SJSA1 (cell line): Measurements from ENCODE around the gene LAS1L. TPM values are rescaled to one million over a fixed set of nuclear protein-coding genes. Genes with fewer than 3 reads are reported as not detected.
"Not testable (repeated sequence)": the region's sequence is repeated elsewhere in the genome, so short reads cannot be mapped to it uniquely, and the experiment has no call there.

Source experiments
- DNase-seq, 2 experiments: peaks; one replicate each; pipeline ENCODE4 v3.0.0-alpha.2; 2015 to 2020; ENCODE audit warnings: low spot score in 2 of 2, low read depth in 1 of 2
- H3K27ac ChIP-seq: fragments of 250-450 bp; sonication (Bioruptor Pico); 2 replicates; pipeline ENCODE4 v1.5.1; 2020; ENCODE audit warnings: mild to moderate bottlenecking, moderate library complexity
- H3K27me3 ChIP-seq: fragments of 250-450 bp; sonication (Bioruptor Pico); replicated peaks from 2 replicates; pipeline ENCODE4 v1.5.1; 2020; ENCODE audit warnings: mild to moderate bottlenecking, moderate library complexity
- H3K36me3 ChIP-seq: fragments of 250-450 bp; sonication (Bioruptor Pico); 2 replicates; pipeline ENCODE4 v1.5.1; 2020; ENCODE audit warnings: mild to moderate bottlenecking
- H3K4me1 ChIP-seq: fragments of 250-450 bp; sonication (Bioruptor Pico); replicated peaks from 2 replicates; pipeline ENCODE4 v1.6.1; 2021; ENCODE audit warnings: mild to moderate bottlenecking
- H3K4me3 ChIP-seq: fragments of 250-450 bp; sonication (Bioruptor Pico); 2 replicates; pipeline ENCODE4 v1.5.1; 2020; ENCODE audit warnings: mild to moderate bottlenecking
- H3K9me3 ChIP-seq: fragments of 250-450 bp; sonication (Bioruptor Pico); replicated peaks from 2 replicates; pipeline ENCODE4 v1.5.1; 2020; ENCODE audit warnings: mild to moderate bottlenecking
- total RNA-seq: library from RNA; depleted of rRNA; stranded (reverse); fragments of >200 nt; shearing (Covaris generic); gene quantifications from 2 replicates; pipeline ENCODE4 v1.2.3, GENCODE V29; 2014; rRNA removed

The LAS1L gene
- total RNA-seq, 1 experiment from 2014 or later: 43.8 TPM

GRCh38 chrX:65493431-65493830 lies 41.2 kb downstream of the LAS1L start:
- no peak for DNase-seq
- Histone ChIP-seq H3K36me3 (no peaks in the 10 kb centered on the region), H3K27ac (no peak overlapping the region), H3K4me1 (peaks cover 22% of the 10 kb centered on the region), H3K4me3 (no peak overlapping the region), H3K9me3 (no peaks in the 10 kb centered on the region), H3K27me3 (no peaks in the 10 kb centered on the region)

GRCh38 chrX:65491620-65492019 lies 43.0 kb downstream of the LAS1L start:
- H3K27me3 ChIP-seq: no peaks in the 10 kb centered on the region
- H3K36me3 ChIP-seq: no peaks in the 10 kb centered on the region
- DNase-seq: no peak
- no peak overlapping the region for H3K4me3 ChIP-seq
- H3K27ac ChIP-seq: no peak overlapping the region
- H3K4me1 ChIP-seq: peaks cover 22% of the 10 kb centered on the region
- H3K9me3 ChIP-seq: no peaks in the 10 kb centered on the region

GRCh38 chrX:65488495-65488894 lies 46.1 kb downstream of the LAS1L start:
- peaks cover 22% of the 10 kb centered on the region for H3K4me1 ChIP-seq
- H3K27ac ChIP-seq: 0 out of 2 replicates have a peak overlapping the region, but pooled peaks have one; percentile 29
- H3K9me3 ChIP-seq: no peaks in the 10 kb centered on the region
- H3K27me3 ChIP-seq: no peaks in the 10 kb centered on the region
- H3K36me3 ChIP-seq: no peaks in the 10 kb centered on the region
- peak in 1 of 2 experiments; percentile 44 for DNase-seq
- H3K4me3 ChIP-seq: no peak overlapping the region

- no peak for DNase-seq
- Histone ChIP-seq H3K27ac (no peak overlapping the region), H3K27me3 (no peaks in the 10 kb centered on the region), H3K36me3 (no peaks in the 10 kb centered on the region), H3K4me3 (no peak overlapping the region), H3K4me1 (0 out of 2 replicates have a peak, but pooled peaks cover 6% of the 10 kb centered on the region), H3K9me3 (no peaks in the 10 kb centered on the region)
Observed at GRCh38 chrX:65480960-65481359, 53.6 kb downstream of the LAS1L start.

DNA sequence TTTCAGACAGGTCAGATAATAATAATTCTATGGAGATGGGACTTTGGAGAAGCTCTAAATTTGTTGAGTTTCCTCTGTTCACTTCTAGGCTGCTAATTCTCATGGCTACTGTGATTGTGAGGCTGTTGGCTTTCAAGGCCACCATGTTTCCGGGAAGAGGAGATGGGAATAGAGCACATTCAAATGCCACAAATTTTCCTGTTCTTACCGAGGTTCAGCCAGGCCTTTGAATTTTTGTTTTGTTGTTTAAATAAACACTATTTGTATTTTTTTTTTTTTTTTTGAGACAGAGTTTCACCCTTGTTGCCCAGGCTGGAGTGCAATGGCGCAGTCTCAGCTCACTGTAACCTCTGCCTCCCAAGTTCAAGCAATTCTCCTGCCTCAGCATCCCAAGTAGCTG lies 55.5 kb downstream of the LAS1L start:
- not testable (repeated sequence) for H3K9me3 ChIP-seq, H3K27ac ChIP-seq, H3K27me3 ChIP-seq, H3K4me1 ChIP-seq, DNase-seq, H3K36me3 ChIP-seq, H3K4me3 ChIP-seq

DNA sequence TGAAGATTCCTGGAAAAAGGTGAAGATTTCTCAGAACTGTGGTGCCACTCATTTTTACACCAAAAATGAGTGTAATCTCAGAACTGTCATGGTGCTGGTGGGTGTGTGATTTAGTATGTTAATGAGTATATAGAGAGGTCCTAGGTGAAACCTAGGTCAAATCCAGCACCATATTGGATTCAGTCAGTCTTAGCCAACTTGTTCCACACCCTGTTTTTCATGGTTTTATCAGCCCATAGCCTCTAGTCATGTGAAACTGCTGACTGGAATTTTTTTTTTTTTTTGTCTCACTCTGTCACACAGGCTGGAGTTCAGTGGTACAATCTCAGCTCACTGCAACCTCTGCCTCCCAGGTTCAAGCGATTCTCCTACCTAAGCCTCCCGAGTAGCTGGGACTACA lies 58.0 kb downstream of the LAS1L start:
- H3K36me3 ChIP-seq: no peaks in the 10 kb centered on the region
- no peak for DNase-seq
- H3K27ac ChIP-seq: no peak overlapping the region
- no peaks in the 10 kb centered on the region for H3K9me3 ChIP-seq
- no peaks in the 10 kb centered on the region for H3K4me1 ChIP-seq
- no peaks in the 10 kb centered on the region for H3K27me3 ChIP-seq
- no peak overlapping the region for H3K4me3 ChIP-seq

- no peak overlapping the region for H3K4me3 ChIP-seq
- peaks cover 15% of the 10 kb centered on the region for H3K4me1 ChIP-seq
- peak overlapping the region; percentile 99 for H3K27ac ChIP-seq
- no peaks in the 10 kb centered on the region for H3K9me3 ChIP-seq
- peak; percentile 47 to 76 for DNase-seq
- no peaks in the 10 kb centered on the region for H3K36me3 ChIP-seq
- no peaks in the 10 kb centered on the region for H3K27me3 ChIP-seq
Observed at GRCh38 chrX:65463550-65463949, 71.0 kb downstream of the LAS1L start.

Other genes starting within 250 kb of the LAS1L start
- 296 and 381 TPM in 2 replicates for gene MSN, start 132.9 kb upstream of the LAS1L start, total RNA-seq